A549 (cell line): Measurements from ENCODE around the gene HOMER1. TPM values are rescaled to one million over a fixed set of nuclear protein-coding genes. Genes with fewer than 3 reads are reported as not detected.

Experiments used
- ATAC-seq, 2 experiments: fragments of 200-7000 bp in 1 of 2; fragments of >200 bp in 1 of 2; cut with Nextera tagmentation in 1 of 2; cut with Tn5 transposase in 1 of 2; 3 replicates each; pipeline versions ENCODE4 v1.8.0 to v1.9.1; 2018 to 2020; ENCODE audit warnings: mild to moderate bottlenecking in 1 of 2, moderate library complexity in 1 of 2
- CTCF ChIA-PET: fragments of 300-600 bp; sonication (Branson Sonifier 250); formaldehyde crosslinking; extraction: SDS; loops from one replicate; lab custom pipeline; 2021; ENCODE audit warnings: antibody characterized with exemption, inconsistent platforms; lab: Yijun Ruan, JAX
- POLR2A ChIA-PET: fragments of 350-600 bp; formaldehyde crosslinking; extraction: SDS; loops from one replicate; lab custom pipeline; 2021; ENCODE audit warnings: antibody characterized with exemption, inconsistent platforms; lab: Yijun Ruan, JAX
- DNase-seq, 2 experiments: peaks; one replicate each; pipeline versions ENCODE4 v3.0.0 to v3.0.0-alpha.2; 2011 to 2016; ENCODE audit warnings: low read depth in 1 of 2, low spot score in 1 of 2
- FAIRE-seq: peaks from 2 replicates; lab custom pipeline; 2011; peaks lifted over from hg19 to GRCh38; lab: Jason Lieb, UNC
- H3K27ac ChIP-seq, 2 experiments: fragments of >200 bp; sonication (Bioruptor Twin); formaldehyde crosslinking; 3 replicates each; pipeline ENCODE4 v1.5.1; 2016 to 2017
- H3K4me1 ChIP-seq: fragments of >200 bp; sonication (Bioruptor Twin); formaldehyde crosslinking; 3 replicates; pipeline ENCODE4 v1.6.1; 2016
- H3K4me2 ChIP-seq: fragments of >200 bp; sonication (Bioruptor Twin); formaldehyde crosslinking; 3 replicates; pipeline ENCODE4 v1.6.1; 2016
- H3K4me3 ChIP-seq: fragments of >200 bp; sonication (Bioruptor Twin); formaldehyde crosslinking; 3 replicates; pipeline ENCODE4 v1.5.1; 2016
- H3K9me3 ChIP-seq: fragments of >200 bp; sonication (Bioruptor Twin); formaldehyde crosslinking; 3 replicates; pipeline ENCODE4 v1.6.1; 2016
- BCL3 ChIP-seq: fragments of >200 bp; sonication (Bioruptor Twin); formaldehyde crosslinking; IDR thresholded peaks from 3 replicates; pipeline ENCODE4 v1.6.1; 2016
- CBX2 ChIP-seq: fragments of 200-600 bp; sonication (generic); IDR thresholded peaks from 2 replicates; pipeline ENCODE4 v1.6.1; 2016; ENCODE audit warnings: low read depth, mild to moderate bottlenecking, borderline replicate concordance
- CTCF ChIP-seq: fragments of >200 bp; sonication (Bioruptor Twin); formaldehyde crosslinking; IDR thresholded peaks from 3 replicates; pipeline ENCODE4 v1.5.1; 2016
- EHF ChIP-seq: fragments of 250-450 bp; sonication (Bioruptor Pico); IDR thresholded peaks from 2 replicates; pipeline ENCODE4 v1.5.0; 2020; ENCODE audit warnings: mild to moderate bottlenecking
- EHMT2 ChIP-seq: fragments of 200-600 bp; sonication (generic); IDR thresholded peaks from 2 replicates; pipeline ENCODE4 v1.6.1; 2016; ENCODE audit warnings: antibody characterized with exemption, low read depth, mild to moderate bottlenecking, moderate library complexity
- FOSB ChIP-seq: fragments of 250-450 bp; sonication (Bioruptor Pico); IDR thresholded peaks from 2 replicates; pipeline ENCODE4 v1.5.0; 2020; ENCODE audit warnings: mild to moderate bottlenecking, moderate library complexity
- GATA3 ChIP-seq: IDR thresholded peaks from 2 replicates; pipeline ENCODE4 v1.6.1; 2012; ENCODE audit warnings: borderline replicate concordance
- HDAC2 ChIP-seq: fragments of 200-600 bp; sonication (generic); IDR thresholded peaks from 2 replicates; pipeline ENCODE4 v1.6.1; 2016
- HES2 ChIP-seq: fragments of >200 bp; sonication (Bioruptor Twin); formaldehyde crosslinking; IDR thresholded peaks from 2 replicates; pipeline ENCODE4 v1.6.1; 2016
- HEYL ChIP-seq: fragments of 250-450 bp; sonication (Bioruptor Pico); IDR thresholded peaks from 2 replicates; pipeline ENCODE4 v1.8.0; 2021; ENCODE audit warnings: mild to moderate bottlenecking, moderate library complexity
- HOXB13 ChIP-seq: fragments of 250-450 bp; sonication (Bioruptor Pico); IDR thresholded peaks from 2 replicates; pipeline ENCODE4 v1.5.0; 2020; ENCODE audit warnings: low read depth, mild to moderate bottlenecking, moderate library complexity
- JUN ChIP-seq, 2 experiments: fragments of >200 bp; sonication (Bioruptor Twin); formaldehyde crosslinking; IDR thresholded peaks; 2 replicates in 1 of 2; 3 replicates in 1 of 2; pipeline ENCODE4 v1.6.1; 2016 to 2017
- KDM5A ChIP-seq: fragments of 200-600 bp; sonication (generic); IDR thresholded peaks from 2 replicates; pipeline ENCODE4 v1.6.1; 2016; ENCODE audit warnings: antibody characterized with exemption, mild to moderate bottlenecking
- MAX ChIP-seq: IDR thresholded peaks from 2 replicates; pipeline ENCODE4 v1.6.1; 2012
- MAZ ChIP-seq: fragments of 150-350 bp; IDR thresholded peaks from 2 replicates; pipeline ENCODE4 v1.6.1; 2014; ENCODE audit warnings: antibody characterized with exemption, low read depth, low read length, borderline replicate concordance
- MYC ChIP-seq: IDR thresholded peaks from 2 replicates; pipeline ENCODE4 v1.6.1; 2012; ENCODE audit warnings: mild to moderate bottlenecking, inconsistent platforms, low read length, improper control_type of control experiment, borderline replicate concordance
- NPAS2 ChIP-seq: fragments of 250-450 bp; sonication (Bioruptor Pico); IDR thresholded peaks from 2 replicates; pipeline ENCODE4 v1.8.0; 2022; ENCODE audit warnings: mild to moderate bottlenecking, moderate library complexity, borderline replicate concordance
- NR3C1 ChIP-seq: fragments of >200 bp; sonication (Bioruptor Twin); formaldehyde crosslinking; IDR thresholded peaks from 3 replicates; pipeline ENCODE4 v1.6.1; 2017
- PBX3 ChIP-seq: IDR thresholded peaks from 2 replicates; pipeline ENCODE4 v1.6.1; 2012
- RNF2 ChIP-seq: fragments of 200-600 bp; sonication (generic); IDR thresholded peaks from 2 replicates; pipeline ENCODE4 v1.6.1; 2016; ENCODE audit warnings: low read depth, mild to moderate bottlenecking, antibody characterized with exemption, moderate library complexity, borderline replicate concordance
- SREBF2 ChIP-seq: fragments of 450-650 bp; IDR thresholded peaks from 2 replicates; pipeline ENCODE4 v1.6.1; 2014; ENCODE audit warnings: mild to moderate bottlenecking, moderate library complexity
- TFCP2L1 ChIP-seq: fragments of 250-450 bp; sonication (Bioruptor Pico); IDR thresholded peaks from 2 replicates; pipeline ENCODE4 v1.5.0; 2021; ENCODE audit warnings: mild to moderate bottlenecking
- TP53 ChIP-seq: fragments of 250-450 bp; sonication (Bioruptor Pico); IDR thresholded peaks from 2 replicates; pipeline ENCODE4 v1.5.0; 2021; ENCODE audit warnings: mild to moderate bottlenecking, moderate library complexity
- ZC3H11A ChIP-seq: fragments of 450-650 bp; IDR thresholded peaks from 2 replicates; pipeline ENCODE4 v1.6.1; 2014; ENCODE audit warnings: antibody characterized with exemption, mild to moderate bottlenecking
- ZSCAN20 ChIP-seq: fragments of 250-450 bp; sonication (Bioruptor Pico); IDR thresholded peaks from 2 replicates; pipeline ENCODE4 v1.8.0; 2022; ENCODE audit warnings: mild to moderate bottlenecking, moderate library complexity
- WGBS: methylation state at CpG from one replicate; pipeline ENCODE4 v1.1.6; 2017; ENCODE audit errors: missing lambda C conversion rate; 5-methylcytosine and 5-hydroxymethylcytosine counted together
- polyA plus RNA-seq, 4 experiments: library from polyadenylated mRNA; depleted of rRNA in 3 of 4; stranded (reverse); fragments of >200 nt; fragmentation: RNase III in 1 of 4; extraction: RNeasy Plus Mini Kit Qiagen cat#74134 plus additional on column Dnase treatment in 1 of 4; gene quantifications; 2 replicates in 3 of 4; 3 replicates in 1 of 4; pipeline ENCODE4 v1.2.3, GENCODE V29; 2011 to 2017

Gene HOMER1
- polyA plus RNA-seq, 2 of the 4 experiments (the other 2 are of a cell fraction) = 6.0 to 9.3 TPM

- POLR2A ChIA-PET = no interaction called here
Observed at GRCh38 chr5:79561525-79561893, 47.6 kb upstream of the HOMER1 start.

GRCh38 chr5:79560771-79561524, 47.0 kb upstream of the HOMER1 start:
- Histone ChIP-seq H3K27ac (no peak overlapping the region), H3K4me1 (no peaks in the 10 kb centered on the region), H3K4me3 (no peak overlapping the region), H3K4me2 (no peak overlapping the region), H3K9me3 (no peaks in the 10 kb centered on the region)
- CTCF ChIA-PET = interaction anchor here (0.7 kb wide), 1 partner anchor 523 kb away, joined by 4 read pairs; no protein-coding TSS in a partner anchor
- POLR2A ChIA-PET = no interaction called here
- TF ChIP-seq NR3C1 = no peak
- TF ChIP-seq TFCP2L1 (CRISPR knock-in tag) = no peak
- no peak for TF ChIP-seq MAZ
- TF ChIP-seq HEYL (CRISPR knock-in tag) = no peak
- TF ChIP-seq HES2 = no peak
- no peak for TF ChIP-seq MYC
- TF ChIP-seq GATA3 = no peak
- no peak for TF ChIP-seq CBX2
- TF ChIP-seq CTCF = no peak
- FAIRE-seq (no peak), ATAC-seq (no peak), DNase-seq (no peak)
- 34% methylated on average over 4 of the region's 4 CpGs for WGBS

More at GRCh38 chr5:79561525-79561893, 47.6 kb upstream of the HOMER1 start:
- no peaks in the 10 kb centered on the region for H3K9me3 ChIP-seq
- H3K4me3 ChIP-seq = no peak overlapping the region
- ATAC-seq (no peak), DNase-seq (no peak), FAIRE-seq (no peak)
- WGBS = 36% methylated on average over 3 of the region's 3 CpGs
- no peak overlapping the region for H3K4me2 ChIP-seq
- no peak overlapping the region for H3K27ac ChIP-seq
- no peak for TF ChIP-seq EHMT2
- no peak for TF ChIP-seq MAX
- TF ChIP-seq ZC3H11A = no peak
- no peak for TF ChIP-seq HDAC2
- TF ChIP-seq RNF2 = no peak
- no peak for TF ChIP-seq NPAS2 (CRISPR knock-in tag)
- no peak for TF ChIP-seq TP53 (CRISPR knock-in tag)
- TF ChIP-seq KDM5A = no peak
- CTCF ChIA-PET = interaction anchor here (1.1 to 1.4 kb wide), 2 partner anchors 23 to 522 kb away, joined by 3 to 5 read pairs; no protein-coding TSS in a partner anchor
- H3K4me1 ChIP-seq = no peaks in the 10 kb centered on the region

GRCh38 chr5:79555418-79555817, 41.5 kb upstream of the HOMER1 start:
- ChIA-PET CTCF (no interaction called here), POLR2A (no interaction called here)
- Histone ChIP-seq H3K9me3 (no peaks in the 10 kb centered on the region), H3K4me2 (no peak overlapping the region), H3K27ac (no peak overlapping the region), H3K4me3 (no peak overlapping the region), H3K4me1 (no peaks in the 10 kb centered on the region)
- ATAC-seq (no peak), DNase-seq (no peak), FAIRE-seq (no peak)
- WGBS = 59% methylated on average over 3 of the region's 3 CpGs
- TF ChIP-seq SREBF2 (no peak), EHF (CRISPR knock-in tag) (no peak), ZSCAN20 (CRISPR knock-in tag) (no peak), MAX (no peak), MAZ (no peak), PBX3 (no peak), HOXB13 (CRISPR knock-in tag) (no peak), JUN (IDR thresholded peaks at IDR 0.05) (no peak), BCL3 (no peak), FOSB (no peak), KDM5A (no peak), CBX2 (no peak), EHMT2 (no peak), NPAS2 (CRISPR knock-in tag) (no peak), ZC3H11A (no peak)
